HepG2 (cell line): ENCODE results near the gene AGTRAP. TPM values are rescaled to one million over a fixed set of nuclear protein-coding genes. Genes with fewer than 3 reads are reported as not detected.

Source experiments
- DRAP1 ChIP-seq: IDR thresholded peaks from 2 replicates; pipeline ENCODE4 v1.6.1; 2016; ENCODE audit warnings: missing genetic modification reagents, missing compliant biosample characterization
- HNRNPL ChIP-seq: fragments of 200-400 bp; formaldehyde crosslinking; IDR thresholded peaks from 2 replicates; pipeline ENCODE4 v1.6.1; 2017; ENCODE audit warnings: mild to moderate bottlenecking, low read depth, low read length
- MIER2 ChIP-seq: IDR thresholded peaks from 2 replicates; pipeline ENCODE4 v1.6.1; 2016; ENCODE audit warnings: missing biosample characterization, missing genetic modification reagents
- NCOA2 ChIP-seq: sonication (generic); formaldehyde crosslinking; IDR thresholded peaks from 2 replicates; pipeline ENCODE4 v1.8.0; 2022; ENCODE audit warnings: inconsistent platforms
- RARA ChIP-seq: IDR thresholded peaks from 2 replicates; pipeline ENCODE4 v1.6.1; 2016; ENCODE audit warnings: missing genetic modification reagents, missing compliant biosample characterization
- RBM39 ChIP-seq: fragments of 200-400 bp; formaldehyde crosslinking; IDR thresholded peaks from one replicate; pipeline ENCODE4 v1.6.1; 2018; ENCODE audit warnings: antibody characterized with exemption, mild to moderate bottlenecking, low read depth, low read length; ENCODE audit not compliant: poor library complexity, severe bottlenecking
- RFX5 ChIP-seq: IDR thresholded peaks from 2 replicates; pipeline ENCODE4 v1.6.1; 2011; ENCODE audit warnings: low read depth, low read length, improper control_type of control experiment
- SETDB1 ChIP-seq: sonication (generic); formaldehyde crosslinking; IDR thresholded peaks from 2 replicates; pipeline ENCODE4 v1.5.1; 2020; ENCODE audit warnings: missing genetic modification reagents, mild to moderate bottlenecking, borderline replicate concordance
- ZNF800 ChIP-seq: sonication (generic); formaldehyde crosslinking; IDR thresholded peaks from 2 replicates; pipeline ENCODE4 v1.4.0; 2020; ENCODE audit warnings: missing genetic modification reagents
- polyA plus RNA-seq, 8 experiments: library from polyadenylated mRNA; depleted of rRNA in 3 of 8; stranded (reverse) in 7 of 8; unstranded in 1 of 8; fragments of >200 nt; fragmentation: Illumina TruSeq in 4 of 8; extraction: Trizol in 4 of 8; gene quantifications; 2 replicates each; pipeline versions ENCODE4 v1.2.1 to v1.2.3, GENCODE V29; 2011 to 2016; ENCODE audit warnings: low read depth in 4 of 8, missing spikeins in 1 of 8, mixed read lengths in 1 of 8; ENCODE audit not compliant: insufficient read depth in 1 of 8
- total RNA-seq, 5 experiments: library from RNA; depleted of rRNA; stranded (reverse); fragments of >200 nt; fragmentation: Illumina TruSeq; extraction: Trizol; gene quantifications; 2 replicates each; pipeline ENCODE4 v1.2.3, GENCODE V29; 2016; ENCODE audit warnings: low read depth in 1 of 5
- TF ChIP-seq, protein P1 (sequence below): sonication (generic); formaldehyde crosslinking; IDR thresholded peaks from 2 replicates; pipeline ENCODE4 v1.9.0; 2021; ENCODE audit warnings: missing genetic modification reagents, borderline replicate concordance
- TF ChIP-seq, protein P2 (sequence below): IDR thresholded peaks from 2 replicates; pipeline ENCODE4 v1.6.1; 2016; ENCODE audit warnings: mild to moderate bottlenecking, missing biosample characterization, missing genetic modification reagents

Gene AGTRAP
- total and polyA plus RNA-seq, 2 of the 13 experiments (the other 11 are each of a cell fraction or from before 2014, with no cell fraction given): 28.3 to 32.0 TPM

DNA sequence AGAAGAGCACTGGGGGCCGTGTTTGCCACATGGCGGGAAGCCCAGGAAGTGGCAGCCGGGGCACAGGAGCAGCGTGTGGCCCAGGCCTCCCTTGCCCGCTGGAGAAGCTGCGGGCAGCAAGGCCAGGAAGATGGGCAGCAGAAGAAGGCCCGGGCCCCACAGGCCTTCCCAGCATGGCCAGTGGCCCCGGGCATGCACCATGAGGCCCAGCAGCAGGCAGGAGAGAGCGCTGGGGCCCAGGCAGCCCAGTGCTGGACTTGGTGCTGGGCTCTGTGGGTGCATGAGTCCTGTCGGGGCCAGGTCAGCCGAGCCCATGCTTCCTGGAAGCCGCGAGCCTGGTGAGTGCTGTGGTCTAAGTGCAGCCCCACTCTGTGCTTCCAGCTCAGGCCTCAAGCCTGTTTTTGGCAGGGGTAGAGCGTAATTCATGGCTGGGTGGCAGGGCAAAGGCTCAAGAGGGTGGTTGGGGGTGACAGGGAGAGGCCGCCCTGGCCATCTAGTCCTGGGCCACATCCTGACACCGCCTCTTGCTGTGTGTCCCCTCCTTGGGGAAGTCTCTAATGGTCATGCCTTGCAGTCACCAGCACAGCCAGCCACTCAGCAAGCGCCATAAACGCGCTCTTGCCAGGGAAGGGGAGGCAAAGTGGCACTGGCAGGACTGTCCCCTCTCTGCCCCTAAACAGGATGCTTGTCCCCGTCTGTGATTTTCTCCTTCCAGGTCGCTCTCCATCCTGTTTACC is 48.5 kb downstream of the AGTRAP start (continued):
- TF ChIP-seq HNRNPL (0 out of 2 replicates have a peak, but pooled peaks have one; percentile 45), RFX5 (no peak), RBM39 (peak; percentile 4), NCOA2 (CRISPR knock-in tag) (no peak), DRAP1 (CRISPR knock-in tag) (no peak), MIER2 (no peak), SETDB1 (CRISPR knock-in tag) (no peak), ZNF800 (no peak), RARA (CRISPR knock-in tag) (no peak)
- TF ChIP-seq, protein P1, sequence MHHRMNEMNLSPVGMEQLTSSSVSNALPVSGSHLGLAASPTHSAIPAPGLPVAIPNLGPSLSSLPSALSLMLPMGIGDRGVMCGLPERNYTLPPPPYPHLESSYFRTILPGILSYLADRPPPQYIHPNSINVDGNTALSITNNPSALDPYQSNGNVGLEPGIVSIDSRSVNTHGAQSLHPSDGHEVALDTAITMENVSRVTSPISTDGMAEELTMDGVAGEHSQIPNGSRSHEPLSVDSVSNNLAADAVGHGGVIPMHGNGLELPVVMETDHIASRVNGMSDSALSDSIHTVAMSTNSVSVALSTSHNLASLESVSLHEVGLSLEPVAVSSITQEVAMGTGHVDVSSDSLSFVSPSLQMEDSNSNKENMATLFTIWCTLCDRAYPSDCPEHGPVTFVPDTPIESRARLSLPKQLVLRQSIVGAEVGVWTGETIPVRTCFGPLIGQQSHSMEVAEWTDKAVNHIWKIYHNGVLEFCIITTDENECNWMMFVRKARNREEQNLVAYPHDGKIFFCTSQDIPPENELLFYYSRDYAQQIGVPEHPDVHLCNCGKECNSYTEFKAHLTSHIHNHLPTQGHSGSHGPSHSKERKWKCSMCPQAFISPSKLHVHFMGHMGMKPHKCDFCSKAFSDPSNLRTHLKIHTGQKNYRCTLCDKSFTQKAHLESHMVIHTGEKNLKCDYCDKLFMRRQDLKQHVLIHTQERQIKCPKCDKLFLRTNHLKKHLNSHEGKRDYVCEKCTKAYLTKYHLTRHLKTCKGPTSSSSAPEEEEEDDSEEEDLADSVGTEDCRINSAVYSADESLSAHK (CRISPR knock-in tag): no peak
- TF ChIP-seq, protein P2, sequence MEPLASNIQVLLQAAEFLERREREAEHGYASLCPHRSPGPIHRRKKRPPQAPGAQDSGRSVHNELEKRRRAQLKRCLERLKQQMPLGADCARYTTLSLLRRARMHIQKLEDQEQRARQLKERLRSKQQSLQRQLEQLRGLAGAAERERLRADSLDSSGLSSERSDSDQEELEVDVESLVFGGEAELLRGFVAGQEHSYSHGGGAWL (CRISPR knock-in tag): no peak
